Neural progenitor cell (in vitro differentiated cells): ENCODE data around the gene PITPNB.

Experiments
- EZH2 ChIP-seq: fragments of 200-600 bp; sonication (generic); IDR thresholded peaks from 2 replicates; pipeline ENCODE4 v1.6.1; 2017; ENCODE audit warnings: antibody characterized with exemption, mild to moderate bottlenecking, moderate library complexity
- TF ChIP-seq, protein P1 (sequence below): fragments of 200-600 bp; sonication (generic); IDR thresholded peaks from 2 replicates; pipeline ENCODE4 v1.5.1; 2017; ENCODE audit warnings: antibody characterized with exemption, mild to moderate bottlenecking

GRCh38 chr22:27859336-27859735 is 59.7 kb downstream of the PITPNB start:
- TF ChIP-seq, protein P1, sequence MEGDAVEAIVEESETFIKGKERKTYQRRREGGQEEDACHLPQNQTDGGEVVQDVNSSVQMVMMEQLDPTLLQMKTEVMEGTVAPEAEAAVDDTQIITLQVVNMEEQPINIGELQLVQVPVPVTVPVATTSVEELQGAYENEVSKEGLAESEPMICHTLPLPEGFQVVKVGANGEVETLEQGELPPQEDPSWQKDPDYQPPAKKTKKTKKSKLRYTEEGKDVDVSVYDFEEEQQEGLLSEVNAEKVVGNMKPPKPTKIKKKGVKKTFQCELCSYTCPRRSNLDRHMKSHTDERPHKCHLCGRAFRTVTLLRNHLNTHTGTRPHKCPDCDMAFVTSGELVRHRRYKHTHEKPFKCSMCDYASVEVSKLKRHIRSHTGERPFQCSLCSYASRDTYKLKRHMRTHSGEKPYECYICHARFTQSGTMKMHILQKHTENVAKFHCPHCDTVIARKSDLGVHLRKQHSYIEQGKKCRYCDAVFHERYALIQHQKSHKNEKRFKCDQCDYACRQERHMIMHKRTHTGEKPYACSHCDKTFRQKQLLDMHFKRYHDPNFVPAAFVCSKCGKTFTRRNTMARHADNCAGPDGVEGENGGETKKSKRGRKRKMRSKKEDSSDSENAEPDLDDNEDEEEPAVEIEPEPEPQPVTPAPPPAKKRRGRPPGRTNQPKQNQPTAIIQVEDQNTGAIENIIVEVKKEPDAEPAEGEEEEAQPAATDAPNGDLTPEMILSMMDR = no peak
- no peak for TF ChIP-seq EZH2
